Measurements from ENCODE around the gene TOMM40. TPM values are rescaled to one million over a fixed set of nuclear protein-coding genes. Genes with fewer than 3 reads are reported as not detected.

Gene TOMM40
- total and polyA plus RNA-seq, 2 of the 13 experiments (the other 11 are each of a cell fraction or from before 2014, with no cell fraction given): 72.0 to 110 TPM

- TF ChIP-seq MTF1 (CRISPR knock-in tag; IDR thresholded peaks at IDR 0.05) (no peak), PLSCR1 (CRISPR knock-in tag; IDR thresholded peaks at IDR 0.05; ENCODE audit: borderline replicate concordance) (no peak), ZBTB7A (CRISPR knock-in tag; IDR thresholded peaks at IDR 0.05) (0 out of 2 replicates have a peak, but pooled peaks have one; percentile 53), ZNF230 (CRISPR knock-in tag; IDR thresholded peaks at IDR 0.05) (peak; percentile 46; the same call in 1 of the 2 replicates), RCOR2 (CRISPR knock-in tag; IDR thresholded peaks at IDR 0.05) (no peak), MTF2 (CRISPR knock-in tag; IDR thresholded peaks at IDR 0.05; ENCODE audit: borderline replicate concordance) (no peak), PLRG1 (conservative IDR thresholded peaks at IDR 0.05) (no peak), ZNF180 (CRISPR knock-in tag; IDR thresholded peaks at IDR 0.05; ENCODE audit: borderline replicate concordance, low read depth) (no peak), ZNF850 (CRISPR knock-in tag; conservative IDR thresholded peaks at IDR 0.05) (no peak), ZNF276 (CRISPR knock-in tag; IDR thresholded peaks at IDR 0.05; ENCODE audit: low read depth) (no peak), ZNF784 (CRISPR knock-in tag; IDR thresholded peaks at IDR 0.05; ENCODE audit: borderline replicate concordance) (no peak; the same call in 1 of the 2 replicates), NKX3-1 (CRISPR knock-in tag; IDR thresholded peaks at IDR 0.05) (0 out of 2 replicates have a peak, but pooled peaks have one; percentile 15), SALL2 (CRISPR knock-in tag; IDR thresholded peaks at IDR 0.05) (no peak), JUND (CRISPR knock-in tag; IDR thresholded peaks at IDR 0.05) (0 out of 2 replicates have a peak, but pooled peaks have one; percentile 7), TAF15 (IDR thresholded peaks at IDR 0.05; ENCODE audit: low read depth, low read length, poor library complexity, severe bottlenecking) (no peak), ZSCAN31 (CRISPR knock-in tag; IDR thresholded peaks at IDR 0.05; ENCODE audit: low read depth) (no peak), MYC (CRISPR knock-in tag; IDR thresholded peaks at IDR 0.05; ENCODE audit: borderline replicate concordance) (peak; percentile 63; the same call in 1 of the 2 replicates), NFYC (CRISPR knock-in tag; IDR thresholded peaks at IDR 0.05) (no peak), ELF4 (CRISPR knock-in tag; IDR thresholded peaks at IDR 0.05; ENCODE audit: borderline replicate concordance) (no peak), ZNF572 (CRISPR knock-in tag; IDR thresholded peaks at IDR 0.05) (no peak), CBX1 (IDR thresholded peaks at IDR 0.05; ENCODE audit: low read depth) (peak; percentile 70), ZNF772 (CRISPR knock-in tag; IDR thresholded peaks at IDR 0.05) (no peak), ZNF839 (CRISPR knock-in tag; IDR thresholded peaks at IDR 0.05; ENCODE audit: borderline replicate concordance) (no peak), ZNF354B (CRISPR knock-in tag; IDR thresholded peaks at IDR 0.05) (no peak), CHCHD3 (CRISPR knock-in tag; IDR thresholded peaks at IDR 0.05) (no peak), ATF3 (CRISPR knock-in tag; IDR thresholded peaks at IDR 0.05) (no peak), HES4 (CRISPR knock-in tag; IDR thresholded peaks at IDR 0.05; ENCODE audit: borderline replicate concordance) (no peak), KLF12 (CRISPR knock-in tag; IDR thresholded peaks at IDR 0.05; ENCODE audit: borderline replicate concordance) (no peak), KLF9 (CRISPR knock-in tag; IDR thresholded peaks at IDR 0.05; ENCODE audit: low read depth) (no peak)
These were observed 14.5 kb downstream of the TOMM40 start, which contains the start of gene APOE (continued) for GRCh38 chr19:44905437-44906160.

All from HepG2 (cell line).